SIG-M5 (cell line): ENCODE data around the gene TMEM144.

Source experiments
- DNase-seq: peaks from one replicate; lab custom pipeline; 2025; lab: John Stamatoyannopoulos, UW

The TMEM144 gene

DNA sequence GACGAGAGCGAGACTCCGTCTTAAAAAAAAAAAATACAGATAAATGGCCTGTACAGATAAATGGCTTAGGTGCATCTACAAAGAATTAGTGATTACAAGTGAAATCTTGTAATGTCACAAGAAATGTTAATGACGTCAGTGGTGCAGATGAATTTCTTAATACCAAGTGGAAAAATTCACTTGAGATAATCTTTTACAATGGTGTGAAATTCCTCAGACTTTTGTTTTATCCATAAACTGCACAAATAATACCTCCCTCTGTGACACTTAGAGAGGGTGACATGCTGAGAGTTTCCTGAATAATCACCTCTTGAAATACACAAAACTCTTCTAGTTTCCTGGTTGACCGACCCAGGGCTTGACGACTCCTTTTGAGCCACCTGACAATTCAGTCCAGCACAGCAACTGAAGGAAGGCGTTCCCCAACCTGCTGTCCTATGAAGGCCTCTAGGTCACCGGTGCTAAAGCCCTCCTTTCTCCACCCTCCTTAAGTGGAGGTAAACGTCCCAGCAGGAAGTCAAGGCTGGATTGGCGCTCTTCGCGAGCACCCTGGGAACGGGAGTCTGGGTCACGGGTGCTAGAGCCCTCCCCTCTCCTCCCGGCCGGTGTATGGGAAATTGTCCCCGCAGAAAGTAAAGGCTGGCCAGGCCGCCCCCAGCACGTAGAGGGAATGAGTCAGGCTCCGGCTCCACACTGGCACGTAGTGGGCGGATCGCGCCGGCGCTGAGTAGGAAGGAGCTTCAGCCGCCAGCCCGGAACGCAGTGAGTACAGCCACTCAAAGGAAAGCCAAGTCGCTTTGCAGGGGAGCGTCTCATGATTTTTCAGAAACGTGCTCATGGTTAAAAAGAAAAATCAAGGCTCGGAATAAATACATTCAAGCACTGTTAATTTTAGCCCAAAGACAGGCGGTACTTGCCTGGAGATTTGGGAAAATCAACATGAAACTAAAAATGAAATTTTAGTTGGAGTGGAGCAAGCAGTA is at the start of gene TMEM144:
TSS of gene TMEM144 (plus strand) at position 662 of the 983 bp plus-strand sequence. CDS start 2,182 bp downstream, outside the sequence.
- DNase-seq = peak; percentile 26

DNA sequence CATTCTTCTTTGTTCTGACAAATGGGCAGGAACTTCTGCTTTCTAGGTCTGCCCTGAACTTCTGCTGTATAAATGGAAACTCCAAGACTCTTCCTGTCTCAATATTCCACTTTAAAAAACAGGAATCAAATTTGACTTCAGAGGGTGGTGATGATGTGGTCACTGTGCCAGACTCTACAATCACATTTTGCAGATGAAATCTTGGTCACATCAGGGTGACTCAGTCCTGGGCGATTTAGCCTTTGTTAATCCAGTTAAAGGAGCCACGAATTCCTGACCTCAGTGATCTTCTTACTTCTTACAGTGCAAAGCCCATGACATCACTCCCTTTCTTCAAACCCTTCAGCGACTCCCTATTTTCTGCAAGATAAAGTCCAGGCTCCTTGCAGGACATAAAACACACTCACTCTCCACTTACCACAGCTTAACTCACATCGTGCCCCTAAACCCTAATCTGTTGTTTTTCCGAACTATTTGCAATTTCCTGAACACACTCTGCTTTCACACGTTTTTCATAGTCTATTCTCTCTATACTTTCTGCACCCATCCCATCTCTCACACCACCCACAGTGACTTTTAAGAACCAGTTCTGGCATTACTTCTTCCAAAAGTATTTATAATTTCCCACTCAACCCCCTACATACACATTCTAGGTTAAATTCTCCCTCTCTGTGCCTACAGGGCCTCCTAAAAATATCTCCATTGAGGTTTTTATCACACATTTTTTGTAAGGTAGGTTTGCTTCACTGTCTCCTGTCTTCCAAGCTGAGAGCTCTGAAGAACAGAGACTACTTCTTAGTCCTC is 48.5 kb upstream of the TMEM144 start:
- no peak for DNase-seq

DNA sequence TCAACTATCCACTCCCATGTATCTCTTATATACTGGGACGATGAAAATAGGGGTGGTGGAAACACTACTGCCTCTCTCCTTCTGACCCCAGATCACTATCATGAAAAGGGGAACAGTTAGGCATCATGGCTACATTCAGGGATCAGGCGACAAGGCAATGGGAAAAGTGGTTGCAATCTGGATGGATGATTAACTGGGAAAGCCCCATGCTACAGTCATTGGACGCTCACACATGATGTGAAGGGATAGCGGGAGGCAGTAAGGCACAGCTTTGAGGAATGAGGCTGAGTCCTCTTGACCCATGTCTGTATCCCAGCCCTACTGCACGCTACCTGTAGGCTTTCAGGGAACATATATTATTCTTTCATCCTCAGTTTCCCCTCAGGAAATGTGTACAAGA is 47.7 kb upstream of the TMEM144 start:
- DNase-seq = no peak

DNA sequence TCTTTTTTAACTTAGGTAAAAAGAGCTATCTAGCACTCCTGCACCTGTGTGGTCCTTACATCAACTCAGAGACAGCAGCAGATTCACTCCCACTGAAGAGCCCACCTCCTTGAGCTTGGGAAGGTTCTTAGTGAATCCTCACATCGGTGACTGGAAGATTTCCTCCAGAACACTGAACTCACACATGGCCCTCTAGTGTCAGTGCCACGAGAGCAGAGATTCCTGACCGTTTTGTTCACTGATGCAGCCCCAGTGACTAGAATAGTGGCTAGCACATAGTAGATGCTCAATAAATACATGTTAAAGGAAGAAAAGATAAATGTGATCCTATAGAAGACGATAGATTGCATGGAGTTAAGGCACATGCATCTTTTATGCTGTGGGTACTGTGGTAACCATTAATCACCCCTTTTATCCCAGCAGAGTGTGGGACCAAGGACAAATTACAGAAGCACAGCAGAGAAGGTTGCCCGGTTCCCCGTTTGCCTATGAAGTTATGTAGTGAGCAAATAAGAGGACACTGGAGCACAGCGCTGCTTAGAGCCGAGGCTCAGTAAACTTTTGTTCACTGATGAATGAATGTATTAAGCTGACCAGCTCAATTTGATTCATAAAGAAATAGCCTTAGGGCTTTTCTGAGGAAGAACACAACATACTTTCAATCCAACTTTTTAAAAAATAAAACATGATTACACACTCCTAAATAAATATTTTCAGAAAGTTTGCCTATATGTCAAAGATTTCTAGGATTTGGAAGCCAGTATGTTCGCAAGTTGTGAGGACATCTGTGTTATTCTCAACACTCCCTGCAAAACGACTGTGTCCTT is 46.1 kb upstream of the TMEM144 start:
- DNase-seq = no peak

DNA sequence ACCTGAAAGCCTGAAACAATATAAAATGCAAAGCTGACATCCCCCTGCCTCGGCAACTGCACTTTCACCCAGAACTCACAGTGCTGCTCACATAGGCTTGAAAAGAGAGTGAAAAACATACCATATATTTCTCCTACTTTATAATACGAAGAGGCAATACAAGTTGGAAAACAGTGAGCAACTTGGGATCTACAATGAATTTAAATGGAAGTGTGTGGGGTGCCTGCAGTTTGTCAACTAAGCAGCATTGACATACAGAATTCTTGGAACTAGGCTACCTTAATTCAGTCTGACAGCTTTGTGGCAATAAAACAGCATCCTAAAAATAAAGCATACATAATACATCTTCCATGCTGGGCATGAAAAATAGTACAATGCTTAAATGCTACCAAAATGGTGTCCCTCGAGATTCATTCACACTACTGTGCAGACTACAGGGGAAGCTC is 45.5 kb upstream of the TMEM144 start:
- DNase-seq = no peak

DNA sequence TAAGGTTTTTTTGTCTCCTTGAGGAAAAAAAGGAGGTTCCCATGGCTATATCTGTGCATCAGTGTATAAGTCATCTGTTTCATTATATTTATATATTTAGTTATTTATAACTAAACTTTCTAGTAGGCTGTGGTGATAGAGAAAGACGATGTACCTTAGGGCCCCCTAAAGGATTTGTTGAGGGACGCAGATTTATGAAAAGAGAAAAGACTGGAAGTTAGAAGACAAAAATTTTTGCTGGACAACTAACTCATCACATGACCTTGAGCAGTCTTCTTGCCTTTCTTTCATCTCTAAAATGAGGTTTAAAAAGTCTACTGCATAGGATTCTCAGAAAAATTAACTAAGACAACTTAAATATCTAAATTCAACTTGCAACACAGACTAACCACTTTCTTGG is 43.6 kb upstream of the TMEM144 start:
- no peak for DNase-seq

DNA sequence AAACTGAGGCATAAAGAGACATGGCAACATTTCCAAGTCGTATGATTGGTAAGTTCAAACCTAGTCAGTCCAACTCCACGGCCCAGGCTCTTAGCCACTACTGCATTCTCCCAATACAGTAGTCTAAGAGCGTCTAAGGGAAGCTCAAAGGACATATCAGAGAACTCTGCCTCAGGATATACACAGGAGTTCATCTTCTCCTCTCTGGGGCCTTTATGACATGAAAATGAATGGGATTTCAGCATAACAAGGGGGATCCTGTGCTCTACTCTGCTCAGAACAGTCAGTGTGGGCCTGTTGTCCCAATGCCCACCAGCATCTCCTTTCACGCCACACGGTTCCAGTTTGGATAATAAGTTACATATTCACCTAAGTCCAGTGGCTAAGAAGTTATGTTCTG is 41.7 kb upstream of the TMEM144 start:
- DNase-seq = no peak

DNA sequence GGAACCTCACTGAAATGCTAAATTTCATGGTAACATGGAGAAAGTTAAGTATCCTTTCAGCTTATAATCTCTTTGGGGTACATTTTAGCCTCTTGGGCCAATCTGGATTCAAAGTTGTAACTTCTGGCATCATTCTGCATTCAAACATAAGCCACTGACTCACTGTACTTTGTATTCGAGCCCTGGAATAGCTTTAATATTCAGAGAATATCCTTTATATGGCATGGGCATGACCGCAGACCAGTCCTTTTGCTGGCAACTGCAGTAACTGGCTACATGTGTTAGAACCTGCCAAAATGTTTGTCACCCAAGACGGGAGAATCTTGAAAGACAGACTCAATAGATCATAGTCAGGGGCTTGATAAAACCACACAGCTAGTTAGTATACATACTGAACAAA is 40.8 kb upstream of the TMEM144 start:
- DNase-seq = no peak

DNA sequence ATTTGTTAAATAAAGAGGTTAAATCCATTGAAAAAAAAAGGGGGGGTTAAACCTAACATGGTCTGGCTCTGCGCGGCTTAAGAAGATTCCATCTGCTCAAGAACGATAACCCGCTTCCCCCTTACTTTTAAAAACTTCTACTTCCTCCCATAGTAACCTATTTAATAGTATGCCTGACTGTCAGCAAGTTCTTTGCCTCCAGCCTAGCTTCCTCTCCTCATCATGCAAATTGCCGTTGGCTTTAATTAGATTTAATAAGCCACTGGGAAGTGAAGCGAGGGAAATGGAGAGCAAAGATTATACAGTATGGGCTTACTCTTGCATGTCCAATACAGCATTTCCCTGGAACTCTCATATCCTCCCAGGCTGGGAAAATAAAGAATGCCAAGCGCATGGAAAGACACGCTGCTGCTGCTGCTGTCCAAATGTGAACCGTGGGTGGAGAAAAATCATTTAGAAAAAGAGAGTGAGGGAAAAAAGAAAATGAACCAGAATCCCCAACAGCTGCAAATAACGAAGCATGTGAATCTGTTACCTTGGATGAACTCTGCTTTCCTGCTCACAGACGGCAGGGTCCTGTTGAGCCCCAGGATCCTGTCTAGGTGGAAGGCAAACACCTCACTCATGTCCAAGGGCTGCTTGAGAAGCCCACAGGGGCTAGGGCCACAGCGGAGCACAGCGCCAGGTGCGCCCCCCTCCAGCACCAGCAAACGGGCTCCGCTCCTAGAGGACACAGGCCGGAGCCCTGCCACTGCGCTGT is 40.2 kb upstream of the TMEM144 start:
- no peak for DNase-seq

DNA sequence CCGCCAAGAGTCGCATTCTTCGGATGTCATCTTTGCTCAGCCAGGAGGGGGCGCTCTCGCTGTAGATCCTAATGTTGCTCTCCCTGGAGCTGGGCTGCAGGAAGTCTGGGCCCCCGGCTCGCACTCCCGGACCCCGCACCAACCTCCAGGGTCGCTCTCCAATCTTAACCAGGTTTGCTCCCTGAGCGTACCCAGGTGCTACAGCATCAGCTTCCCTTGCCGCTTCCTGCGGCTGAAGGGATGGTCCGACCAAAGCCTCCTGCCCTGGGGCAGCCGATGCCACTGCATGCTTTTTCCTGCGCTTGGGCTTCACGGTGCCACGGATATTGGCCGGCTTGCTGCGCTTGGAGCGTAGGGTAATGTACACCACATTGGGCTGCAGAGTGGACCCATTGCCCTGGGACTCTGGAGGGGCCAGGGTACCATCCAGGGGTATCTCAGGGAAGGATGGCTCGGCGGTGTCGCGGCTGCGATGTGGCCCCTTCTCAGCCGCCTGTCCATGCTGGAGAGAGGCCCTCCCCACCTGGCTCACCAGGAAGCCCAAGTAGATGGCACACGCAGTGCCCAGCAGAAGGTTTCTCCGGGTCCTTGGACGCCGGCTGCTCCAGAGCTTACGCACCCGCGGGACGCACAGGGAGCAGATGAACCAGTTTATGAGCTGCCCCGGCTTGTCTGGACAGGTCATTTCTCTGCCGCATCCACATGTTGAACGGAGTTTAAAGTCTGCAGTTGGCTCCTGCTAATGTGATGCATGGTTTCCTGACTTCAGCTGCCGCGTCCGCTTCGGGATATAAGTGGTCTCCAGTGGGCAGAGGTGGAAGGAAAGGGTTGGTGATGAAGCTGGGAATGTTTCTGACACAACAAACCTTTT is 39.4 kb upstream of the TMEM144 start:
- DNase-seq = no peak

DNA sequence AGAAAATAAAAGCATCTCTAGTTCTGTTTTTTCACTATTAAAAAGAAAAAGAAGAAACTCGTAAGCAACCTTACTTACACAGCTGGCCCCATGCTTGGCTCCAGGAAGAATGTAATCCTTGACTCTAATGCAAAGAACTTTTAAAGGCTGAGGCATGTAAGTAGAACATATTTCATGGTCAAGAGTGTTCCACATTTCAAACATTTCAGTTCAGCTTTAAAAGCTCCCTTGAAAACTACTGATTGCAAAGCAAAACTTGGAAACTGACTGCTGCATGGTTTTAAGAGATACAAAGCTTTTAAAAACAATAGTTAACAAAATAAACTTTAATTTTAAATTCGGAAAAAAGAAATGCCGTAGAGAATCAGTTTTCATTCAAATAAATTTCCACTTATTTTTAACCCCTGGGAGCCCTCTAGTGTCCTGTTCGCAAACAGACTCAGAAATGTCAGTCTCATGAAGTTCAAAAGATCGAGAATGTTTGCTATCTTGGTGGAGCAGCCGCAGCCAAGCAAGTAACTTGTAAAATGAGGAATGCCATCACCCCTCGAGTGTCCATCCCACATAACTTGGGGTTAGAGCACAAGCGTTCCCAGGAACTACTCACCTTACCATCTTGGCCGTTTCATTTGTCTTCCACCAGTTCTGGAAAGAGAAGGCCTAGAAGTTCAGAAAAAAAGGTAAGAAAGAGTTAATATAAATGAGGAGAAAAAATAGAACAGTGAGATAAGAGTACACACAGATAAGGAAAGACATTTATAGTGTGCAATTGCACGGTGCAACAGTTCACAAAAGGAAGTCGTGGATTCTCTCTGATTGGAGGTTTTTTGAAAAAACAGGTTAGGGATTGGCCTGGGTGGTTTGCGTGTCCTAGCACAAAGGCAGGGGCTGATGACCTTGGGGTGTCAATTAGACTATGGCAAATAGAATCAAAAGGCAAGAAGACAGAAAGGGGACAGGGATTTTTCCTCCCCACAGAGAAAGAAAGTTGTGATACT is 37.7 kb upstream of the TMEM144 start, which contains the start of gene GASK1B:
TSS of gene GASK1B (minus strand) at position 765 of the 998 bp plus-strand sequence. CDS start 1,650 bp downstream, outside the sequence.
- no peak for DNase-seq

DNA sequence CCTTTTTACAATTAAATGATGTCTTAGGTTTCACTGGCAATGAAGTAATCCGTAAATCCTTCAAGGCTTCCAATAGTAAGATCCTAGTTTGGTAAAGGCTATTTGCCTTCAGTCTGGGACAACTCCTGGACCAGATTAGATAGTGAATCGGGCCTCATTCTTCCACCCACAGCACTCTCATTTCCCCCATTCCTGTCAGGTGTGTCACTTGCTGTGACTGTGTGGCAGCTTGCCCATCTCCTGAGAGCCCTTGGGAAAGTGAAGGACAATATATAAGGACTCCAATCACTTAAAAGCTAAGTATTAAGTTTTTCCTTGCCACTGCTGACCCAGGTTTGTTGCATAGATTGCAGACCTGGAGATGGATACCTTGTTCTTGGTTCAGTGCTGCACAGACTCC is 34.2 kb upstream of the TMEM144 start:
- no peak for DNase-seq

DNA sequence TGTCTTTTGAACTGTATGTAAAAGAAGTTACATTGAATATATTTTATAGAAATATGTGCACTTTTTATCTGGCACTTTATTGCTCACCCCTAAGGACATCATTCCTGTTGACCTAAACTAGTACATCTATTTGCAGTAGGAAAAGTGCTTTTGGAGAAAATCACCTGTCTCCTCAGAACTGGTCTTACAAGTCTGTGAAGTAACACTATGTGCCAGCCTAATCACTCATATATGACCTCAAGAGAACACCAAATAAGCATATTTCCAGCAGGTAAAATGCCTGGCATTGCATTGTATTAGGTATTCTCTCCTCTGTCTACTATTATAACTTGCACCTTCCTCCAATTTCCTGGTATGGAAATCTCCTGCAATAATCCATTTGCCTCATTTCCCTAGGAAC is 33.5 kb upstream of the TMEM144 start:
- no peak for DNase-seq

DNA sequence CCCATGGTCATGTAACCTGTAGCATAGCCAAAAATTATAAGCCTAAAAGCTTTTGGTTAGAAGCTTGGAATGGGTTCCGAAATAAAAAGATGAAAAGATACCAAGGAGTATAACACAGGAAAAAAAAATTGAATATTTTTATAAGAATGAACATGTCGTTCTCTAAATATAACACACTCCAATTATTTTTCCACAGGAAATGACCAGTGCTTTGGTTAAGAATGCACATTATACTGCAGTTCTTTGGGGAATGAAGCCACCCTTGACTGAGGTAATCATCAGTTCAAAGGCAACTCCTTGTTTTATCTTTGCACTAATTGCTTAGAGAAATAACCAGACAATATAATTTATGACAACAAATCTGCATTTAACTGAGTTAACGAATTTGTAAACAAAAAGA is 30.8 kb upstream of the TMEM144 start:
- no peak for DNase-seq

DNA sequence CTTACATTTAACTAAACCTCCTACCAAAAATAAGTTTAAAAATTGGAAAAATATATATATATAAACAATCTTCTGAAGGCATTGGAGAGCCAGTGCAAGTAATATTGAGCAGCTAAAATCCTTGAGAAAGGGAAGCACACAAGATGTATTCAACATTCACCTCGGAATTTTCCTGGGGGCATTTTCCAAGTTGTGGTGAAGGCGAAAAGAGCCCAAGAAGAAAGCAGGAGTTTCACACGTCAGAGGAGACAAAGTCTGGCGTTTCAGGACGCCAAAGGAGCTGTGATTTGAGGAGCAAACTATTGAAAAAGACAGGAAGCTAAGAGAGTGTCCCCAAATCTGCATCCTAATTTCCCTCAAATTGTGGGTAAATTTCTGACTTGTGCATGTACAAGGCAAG is 28.4 kb upstream of the TMEM144 start:
- DNase-seq = no peak

DNA sequence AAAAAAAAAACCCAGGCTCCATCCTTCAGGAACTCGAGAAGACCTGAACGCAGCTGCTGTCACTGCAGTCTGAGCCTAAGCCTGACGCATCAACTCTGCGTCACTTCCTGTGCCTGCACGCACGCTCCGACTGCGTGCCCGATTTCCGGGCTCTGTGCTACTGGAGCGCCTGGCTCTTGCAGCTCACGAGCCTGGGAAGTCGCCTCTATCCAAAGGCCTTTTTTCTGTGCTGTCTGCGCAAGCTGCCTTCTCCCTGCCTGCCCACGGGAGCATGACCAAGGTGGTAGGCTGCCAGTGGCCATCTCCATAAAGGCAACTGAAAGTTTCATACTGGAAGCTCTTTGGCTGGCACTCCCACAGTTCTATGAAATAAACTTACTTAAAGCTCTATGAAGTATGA is 27.6 kb upstream of the TMEM144 start:
- no peak for DNase-seq

DNA sequence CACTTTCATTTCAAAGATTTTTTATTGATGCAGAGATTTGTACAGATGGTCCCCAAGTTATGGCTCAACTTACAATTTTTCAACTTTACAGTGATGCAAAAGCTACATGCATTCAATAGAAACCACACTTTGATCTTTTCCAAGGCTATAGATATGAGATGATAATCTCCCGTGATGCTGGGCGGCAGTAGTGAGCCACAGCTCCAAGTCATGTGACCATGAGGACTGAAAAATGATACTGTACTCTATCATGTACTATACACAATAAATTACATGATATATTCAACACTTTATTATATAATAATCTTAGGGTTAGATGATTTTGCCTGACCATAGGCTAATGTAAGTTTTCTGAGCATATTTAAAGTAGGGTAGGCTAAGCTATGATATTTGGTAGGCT is 23.5 kb upstream of the TMEM144 start:
- DNase-seq = no peak

DNA sequence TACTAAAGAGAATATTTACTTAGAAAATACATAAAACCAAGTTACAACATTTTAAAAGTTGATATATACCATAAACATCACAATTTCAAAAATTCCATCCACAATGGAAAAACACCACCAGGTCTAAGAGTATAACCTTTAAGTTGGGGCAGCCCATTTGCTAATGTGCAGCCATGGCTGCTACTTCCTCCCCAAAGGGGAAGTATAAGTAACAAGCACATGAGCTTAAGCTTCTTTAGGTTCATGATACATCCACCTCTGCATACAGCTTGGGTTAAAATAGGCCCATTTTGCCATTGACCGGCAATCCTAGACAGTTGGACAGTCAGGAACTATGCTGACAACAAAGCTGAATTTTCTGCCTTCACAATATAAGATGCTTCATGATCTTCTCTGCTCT is 20.9 kb upstream of the TMEM144 start:
- no peak for DNase-seq

DNA sequence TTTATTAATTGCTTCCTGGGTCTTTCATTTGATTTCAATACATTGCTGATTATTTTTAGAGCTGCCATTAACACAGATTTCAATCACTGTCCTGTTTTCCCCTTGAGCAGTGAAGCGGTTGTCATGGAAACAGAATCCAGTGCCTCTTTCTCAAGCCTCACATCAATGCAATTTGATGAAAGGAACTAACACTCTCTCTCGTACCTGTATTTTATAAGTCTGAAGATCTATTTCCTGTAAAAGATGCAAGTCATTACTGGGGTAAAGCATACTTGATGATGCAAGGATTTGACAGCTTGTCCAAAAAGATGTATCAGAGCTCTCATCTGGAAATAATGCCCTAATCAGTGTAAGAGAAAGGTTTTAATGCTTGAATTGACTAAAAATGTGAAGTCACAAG is 19.6 kb upstream of the TMEM144 start:
- DNase-seq = no peak
